Spinal cord (tissue), 10 donors: ENCODE measurements around the gene FAM107B. TPM values are rescaled to one million over a fixed set of nuclear protein-coding genes. Genes with fewer than 3 reads are reported as not detected.
A peak's percentile ranks its signal among the peaks of the same experiment; 100 is the strongest.
"Not testable (repeated sequence)": the region's sequence is repeated elsewhere in the genome, so short reads cannot be mapped to it uniquely, and the experiment has no call there.

Experiments
- DNase-seq, 6 donors: peaks; one replicate each; pipeline versions ENCODE4 v3.0.0 to v3.0.0-alpha.2; 2013 to 2015; ENCODE audit warnings: low spot score in 6 of 6, low read depth in 4 of 6
- H3K27ac ChIP-seq: one replicate; pipeline ENCODE4 v1.5.1; 2013; ENCODE audit warnings: low read depth, low read length, control low read depth
- H3K27me3 ChIP-seq: one replicate; pipeline ENCODE4 v1.6.1; 2013; ENCODE audit warnings: low read length; ENCODE audit not compliant: control insufficient read depth, insufficient read depth
- H3K36me3 ChIP-seq: one replicate; pipeline ENCODE4 v1.6.1; 2013; ENCODE audit warnings: low read length; ENCODE audit not compliant: control insufficient read depth, insufficient read depth
- H3K4me1 ChIP-seq: one replicate; pipeline ENCODE4 v1.6.1; 2013; ENCODE audit warnings: low read length; ENCODE audit not compliant: control insufficient read depth, insufficient read depth
- H3K4me3 ChIP-seq: one replicate; pipeline ENCODE4 v1.5.1; 2013; ENCODE audit warnings: low read depth, low read length, control low read depth
- H3K9me3 ChIP-seq: one replicate; pipeline ENCODE4 v1.6.1; 2013; ENCODE audit warnings: low read length; ENCODE audit not compliant: control insufficient read depth, insufficient read depth
- WGBS: methylation state at CpG from one replicate; pipeline ENCODE4 v1.1.5; 2013; ENCODE audit warnings: missing lambda C conversion rate; ENCODE audit not compliant: insufficient coverage; 5-methylcytosine and 5-hydroxymethylcytosine counted together
- polyA plus RNA-seq, 2 donors: library from polyadenylated mRNA; unstranded; fragments of 120-200 nt; gene quantifications; one replicate each; pipeline ENCODE4 v1.2.1, GENCODE V29; 2013; ENCODE audit not compliant: insufficient read length in 2 of 2
- total RNA-seq, 2 donors: library from RNA; depleted of rRNA in 1 of 2; stranded (reverse); fragments of 120-200 nt in 1 of 2; fragments of >200 nt in 1 of 2; gene quantifications; one replicate each; pipeline versions ENCODE4 v1.2.3 to v1.2.4, GENCODE V29; 2013 to 2014
- donor health status: healthy.

The FAM107B gene
- total and polyA plus RNA-seq, 4 donors, result 36.4 to 56.9 (median 47.1) TPM

- H3K36me3 ChIP-seq, H3K27me3 ChIP-seq, H3K27ac ChIP-seq, H3K9me3 ChIP-seq, DNase-seq, H3K4me1 ChIP-seq, H3K4me3 ChIP-seq: not testable (repeated sequence)
- WGBS, result 94% methylated on average over 5 of the region's 5 CpGs
Observed at GRCh38 chr10:14634572-14634971, 140.1 kb downstream of the FAM107B start.

DNA sequence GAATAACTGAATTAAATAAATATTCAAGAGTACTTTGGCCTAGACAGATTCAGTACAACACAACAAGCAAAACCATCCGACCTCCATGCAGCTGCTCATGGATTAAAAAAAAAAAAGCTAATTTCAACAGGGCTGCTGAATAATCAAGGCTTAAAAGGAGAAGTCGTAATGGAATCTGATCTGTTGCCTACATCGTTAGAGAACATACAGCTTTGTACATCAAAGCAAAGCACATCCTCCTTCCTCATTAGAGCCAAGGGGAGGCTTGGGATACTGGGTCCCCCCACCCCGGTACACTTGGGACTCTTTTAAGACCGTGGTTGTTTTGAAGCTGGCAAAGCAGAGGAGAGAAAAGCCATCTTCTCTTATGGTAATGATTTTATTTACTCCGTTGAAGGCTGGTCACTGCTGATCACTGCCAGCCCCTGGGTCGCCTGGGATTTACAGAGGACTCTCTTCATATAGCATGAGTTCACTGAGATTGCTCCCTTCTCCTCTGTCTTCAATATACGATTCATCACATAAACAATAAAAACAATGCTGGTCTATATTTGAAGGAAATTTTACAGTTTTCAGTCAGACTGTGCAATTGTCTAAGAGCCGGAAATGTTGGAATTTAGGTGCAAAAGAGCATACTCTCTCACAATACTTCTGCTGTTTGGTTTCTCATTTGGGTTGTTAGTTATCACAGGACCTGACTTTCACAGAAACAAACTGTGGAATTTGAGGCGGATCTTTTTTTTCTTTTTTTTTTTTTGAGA lies 148.8 kb downstream of the FAM107B start:
- no peaks in the 10 kb centered on the region for H3K9me3 ChIP-seq
- WGBS, result 60% methylated on average over 1 of the region's 10 CpGs
- H3K36me3 ChIP-seq, result no peaks in the 10 kb centered on the region
- H3K4me3 ChIP-seq, result no peak overlapping the region
- peaks cover 11% of the 10 kb centered on the region for H3K4me1 ChIP-seq
- peak overlapping the region; percentile 86 for H3K27ac ChIP-seq
- no peaks in the 10 kb centered on the region for H3K27me3 ChIP-seq
- DNase-seq, result peak in 2 of 6 donors; percentile 55 to 60

- H3K4me3 ChIP-seq, result no peak overlapping the region
- no peaks in the 10 kb centered on the region for H3K9me3 ChIP-seq
- H3K27ac ChIP-seq, result peak overlapping the region; percentile 86
- H3K36me3 ChIP-seq, result no peaks in the 10 kb centered on the region
- peak in 2 of 6 donors; percentile 66 to 81 for DNase-seq
- no peaks in the 10 kb centered on the region for H3K27me3 ChIP-seq
- 61% methylated on average over 3 of the region's 7 CpGs for whole genome bisulfite sequencing
- peaks cover 11% of the 10 kb centered on the region for H3K4me1 ChIP-seq
Observed at GRCh38 chr10:14625192-14625631, 149.5 kb downstream of the FAM107B start.

DNA sequence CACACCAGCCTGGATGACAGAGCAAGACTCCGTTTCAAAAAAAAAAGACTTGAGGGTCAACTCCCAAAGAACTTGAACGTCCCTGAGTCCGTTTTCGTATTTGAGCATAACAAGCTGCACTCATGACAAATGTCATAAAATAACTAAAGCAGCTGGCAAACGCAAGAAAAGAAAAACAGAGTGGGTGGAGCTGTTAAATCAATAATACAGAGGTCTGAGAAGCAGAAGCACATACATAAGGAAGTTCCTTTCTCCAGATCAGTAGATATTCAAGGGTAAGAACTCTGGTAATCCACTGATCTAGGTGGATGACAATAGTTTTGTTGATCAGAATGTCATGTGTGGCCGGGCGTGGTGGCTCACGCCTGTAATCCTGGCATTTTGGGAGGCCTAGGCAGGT lies 150.1 kb downstream of the FAM107B start:
- DNase-seq, result no peak
- no peak overlapping the region for H3K27ac ChIP-seq
- no peaks in the 10 kb centered on the region for H3K27me3 ChIP-seq
- H3K36me3 ChIP-seq, result no peaks in the 10 kb centered on the region
- H3K4me3 ChIP-seq, result no peak overlapping the region
- H3K4me1 ChIP-seq, result peaks cover 11% of the 10 kb centered on the region
- no peaks in the 10 kb centered on the region for H3K9me3 ChIP-seq
- WGBS, result 100% methylated on average over 3 of the region's 8 CpGs

GRCh38 chr10:14623931-14624330 lies 150.8 kb downstream of the FAM107B start:
- H3K27ac ChIP-seq, result no peak overlapping the region
- no peak overlapping the region for H3K4me3 ChIP-seq
- WGBS, result 73% methylated on average over 2 of the region's 3 CpGs
- no peaks in the 10 kb centered on the region for H3K27me3 ChIP-seq
- H3K36me3 ChIP-seq, result no peaks in the 10 kb centered on the region
- H3K4me1 ChIP-seq, result peaks cover 11% of the 10 kb centered on the region
- no peaks in the 10 kb centered on the region for H3K9me3 ChIP-seq
- no peak for DNase-seq

- peaks cover 11% of the 10 kb centered on the region for H3K4me1 ChIP-seq
- DNase-seq, result no peak
- H3K27me3 ChIP-seq, result no peaks in the 10 kb centered on the region
- no peaks in the 10 kb centered on the region for H3K36me3 ChIP-seq
- WGBS, result no CpG with 5 or more reads among the region's 1 CpG
- H3K27ac ChIP-seq, result no peak overlapping the region
- no peaks in the 10 kb centered on the region for H3K9me3 ChIP-seq
- H3K4me3 ChIP-seq, result no peak overlapping the region
Observed at GRCh38 chr10:14621037-14621436, 153.7 kb downstream of the FAM107B start.

DNA sequence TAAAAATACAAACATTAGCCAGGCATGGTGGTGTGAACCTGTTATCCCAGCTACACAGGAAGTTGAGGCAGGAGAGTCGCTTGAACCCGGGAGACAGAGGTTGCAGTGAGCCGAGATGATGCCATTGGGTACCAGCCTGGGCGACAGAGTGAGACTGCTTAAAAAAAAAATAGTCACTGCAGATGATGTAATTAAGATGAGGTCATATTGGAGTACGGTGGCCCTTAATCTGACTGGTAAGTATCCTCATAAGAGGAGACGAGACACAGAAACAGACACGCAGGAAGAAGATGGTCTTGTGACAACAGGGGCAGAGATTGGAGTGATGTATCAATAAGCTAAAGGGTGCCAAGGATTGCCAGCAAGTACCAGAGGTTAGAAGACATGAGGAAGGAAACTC lies 156.0 kb downstream of the FAM107B start:
- no peak for DNase-seq
- Histone ChIP-seq H3K4me1 (no peaks in the 10 kb centered on the region), H3K27ac (no peak overlapping the region), H3K9me3 (no peaks in the 10 kb centered on the region), H3K36me3 (no peaks in the 10 kb centered on the region), H3K27me3 (no peaks in the 10 kb centered on the region), H3K4me3 (no peak overlapping the region)
- WGBS, result 100% methylated on average over 5 of the region's 7 CpGs

DNA sequence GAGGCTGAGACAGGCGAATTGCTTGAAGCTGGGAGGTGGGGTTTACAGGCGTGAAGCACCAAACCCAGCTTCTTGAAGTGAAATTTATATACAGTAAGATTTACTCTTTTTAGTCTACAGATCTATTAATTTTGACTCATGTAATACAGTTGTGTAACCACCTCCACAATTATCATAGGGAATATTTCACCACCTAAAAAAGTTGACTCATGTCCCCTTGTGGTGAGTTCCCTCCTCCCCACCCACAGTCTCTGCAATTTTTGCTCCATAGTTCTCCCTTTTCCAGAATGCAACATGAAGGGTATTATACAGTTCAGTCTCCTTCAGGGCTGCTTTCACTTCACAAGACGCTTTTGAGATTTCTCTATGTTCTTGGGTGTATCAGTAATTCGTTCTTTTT lies 156.8 kb downstream of the FAM107B start:
- Histone ChIP-seq H3K9me3 (no peaks in the 10 kb centered on the region), H3K4me3 (no peak overlapping the region), H3K36me3 (no peaks in the 10 kb centered on the region), H3K4me1 (no peaks in the 10 kb centered on the region), H3K27ac (no peak overlapping the region), H3K27me3 (no peaks in the 10 kb centered on the region)
- DNase-seq, result no peak
- no CpG with 5 or more reads among the region's 4 CpGs for WGBS

- Histone ChIP-seq H3K4me3 (no peak overlapping the region), H3K9me3 (no peaks in the 10 kb centered on the region), H3K4me1 (no peaks in the 10 kb centered on the region), H3K36me3 (no peaks in the 10 kb centered on the region), H3K27me3 (no peaks in the 10 kb centered on the region), H3K27ac (no peak overlapping the region)
- DNase-seq, result no peak
- 55% methylated on average over 5 of the region's 5 CpGs for WGBS
Observed at GRCh38 chr10:14616955-14617730, 157.6 kb downstream of the FAM107B start.

DNA sequence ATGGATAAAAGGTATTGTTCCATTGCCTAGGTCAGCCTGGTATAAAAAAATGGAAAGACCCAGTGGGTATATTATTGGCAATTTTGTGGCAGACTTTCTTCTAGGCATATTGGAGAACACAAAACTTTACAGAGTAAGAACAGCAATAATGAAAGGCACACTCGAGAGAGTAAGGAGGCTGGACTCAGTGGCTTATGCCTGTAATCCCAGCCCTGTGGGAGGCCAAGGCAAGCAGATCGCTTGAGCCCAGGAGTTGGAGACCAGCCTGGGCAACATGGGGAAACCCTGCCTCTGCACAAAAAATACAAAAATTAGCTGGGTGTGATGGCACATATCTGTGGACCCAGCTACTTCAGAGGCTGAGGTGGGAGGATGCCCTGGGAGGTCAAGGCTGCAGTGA lies 158.2 kb downstream of the FAM107B start:
- Histone ChIP-seq H3K9me3 (no peaks in the 10 kb centered on the region), H3K4me1 (no peaks in the 10 kb centered on the region), H3K27ac (no peak overlapping the region), H3K27me3 (no peaks in the 10 kb centered on the region), H3K36me3 (no peaks in the 10 kb centered on the region), H3K4me3 (no peak overlapping the region)
- no peak for DNase-seq
- 60% methylated on average over 2 of the region's 2 CpGs for WGBS
